HG03575 (cell line): Measurements from ENCODE around the gene TRIP4.
"Not testable (repeated sequence)": the region's sequence is repeated elsewhere in the genome, so short reads cannot be mapped to it uniquely, and the experiment has no call there.

Experiments
- ATAC-seq: cut with Tn5 transposase; IDR thresholded peaks from one replicate; pipeline ENCODE4 v1.9.1; 2021; ENCODE audit not compliant: unreplicated experiment, insufficient number of reproducible peaks, low FRiP score; ENCODE audit errors: extremely low read depth

TRIP4 gene

GRCh38 chr15:64472161-64472560, 84.5 kb downstream of the TRIP4 start:
- ATAC-seq, result no peak

GRCh38 chr15:64474846-64475245, 87.2 kb downstream of the TRIP4 start:
- no peak for ATAC-seq

- no peak for ATAC-seq
These were observed 88.9 kb downstream of the TRIP4 start for GRCh38 chr15:64476550-64476949.

- ATAC-seq, result no peak
These were observed 91.2 kb downstream of the TRIP4 start for GRCh38 chr15:64478863-64479262.

- ATAC-seq, result no peak
These were observed 93.3 kb downstream of the TRIP4 start for GRCh38 chr15:64480891-64481290.

GRCh38 chr15:64483749-64484148, 96.1 kb downstream of the TRIP4 start:
- ATAC-seq, result no peak

GRCh38 chr15:64485796-64486195, 98.2 kb downstream of the TRIP4 start:
- ATAC-seq, result no peak

- no peak for ATAC-seq
These were observed 103.1 kb downstream of the TRIP4 start for GRCh38 chr15:64490598-64491259.

- no peak for ATAC-seq
These were observed 106.0 kb downstream of the TRIP4 start for GRCh38 chr15:64493641-64494040.

- not testable (repeated sequence) for ATAC-seq
These were observed 108.3 kb downstream of the TRIP4 start for GRCh38 chr15:64495968-64496367.

GRCh38 chr15:64500695-64501395, 113.2 kb downstream of the TRIP4 start:
- ATAC-seq, result no peak

GRCh38 chr15:64501396-64501715, 113.7 kb downstream of the TRIP4 start:
- no peak for ATAC-seq

GRCh38 chr15:64502151-64502550, 114.5 kb downstream of the TRIP4 start:
- no peak for ATAC-seq

- no peak for ATAC-seq
These were observed 114.9 kb downstream of the TRIP4 start for GRCh38 chr15:64502551-64502950.

- no peak for ATAC-seq
These were observed 115.6 kb downstream of the TRIP4 start for GRCh38 chr15:64503197-64503596.

- ATAC-seq, result no peak
These were observed 116.0 kb downstream of the TRIP4 start for GRCh38 chr15:64503640-64504039.
